Measurements from ENCODE around the gene MYCBP2. TPM values are rescaled to one million over a fixed set of nuclear protein-coding genes. Genes with fewer than 3 reads are reported as not detected.

Gene MYCBP2
- total RNA-seq, 1 donor, result 155 TPM

DNA sequence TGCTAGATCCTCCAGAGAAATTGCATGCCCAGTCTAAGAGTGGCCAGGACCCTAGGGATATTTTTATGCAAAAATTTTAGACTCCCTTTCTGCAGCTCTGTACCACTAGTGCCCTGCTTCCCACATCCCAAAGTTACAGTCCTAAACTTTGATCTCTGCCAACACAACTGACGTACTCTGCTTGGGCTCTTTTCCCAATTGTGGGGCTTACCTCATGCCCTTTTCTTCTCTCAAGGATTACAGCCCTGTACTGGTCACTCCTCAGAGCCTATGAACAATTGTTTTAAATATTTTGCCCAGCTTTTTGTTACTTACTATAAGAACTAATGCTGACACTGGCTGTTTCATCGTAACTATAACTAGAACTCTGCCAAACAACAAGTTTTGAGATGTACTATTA, 242.1 kb downstream of the MYCBP2 start:
- DNase-seq (ENCODE audit: insufficient read length, low spot score, missing footprints), result no peak
- Histone ChIP-seq H3K27me3 (ENCODE audit: insufficient read depth, low read length) (no peaks in the 10 kb centered on the region), H4K20me1 (ENCODE audit: insufficient read depth, low read length) (no peaks in the 10 kb centered on the region), H2AFZ (ENCODE audit: low read length) (no peak overlapping the region), H3K79me2 (ENCODE audit: insufficient read depth, low read length) (no peaks in the 10 kb centered on the region), H3K27ac (ENCODE audit: low read depth, low read length) (no peak overlapping the region), H3K4me1 (ENCODE audit: insufficient read depth, low read length) (no peaks in the 10 kb centered on the region), H3K4me2 (ENCODE audit: insufficient read depth, low read length) (no peak overlapping the region), H3K4me3 (ENCODE audit: insufficient read depth, low read length) (no peak overlapping the region), H3K9me3 (ENCODE audit: low read depth, low read length) (no peaks in the 10 kb centered on the region), H3K36me3 (ENCODE audit: insufficient read depth, low read length) (peaks cover 41% of the 10 kb centered on the region)
- TF ChIP-seq CTCF (IDR thresholded peaks at IDR 0.05; ENCODE audit: extremely low read depth, low read depth, low read length), result no peak

DNA sequence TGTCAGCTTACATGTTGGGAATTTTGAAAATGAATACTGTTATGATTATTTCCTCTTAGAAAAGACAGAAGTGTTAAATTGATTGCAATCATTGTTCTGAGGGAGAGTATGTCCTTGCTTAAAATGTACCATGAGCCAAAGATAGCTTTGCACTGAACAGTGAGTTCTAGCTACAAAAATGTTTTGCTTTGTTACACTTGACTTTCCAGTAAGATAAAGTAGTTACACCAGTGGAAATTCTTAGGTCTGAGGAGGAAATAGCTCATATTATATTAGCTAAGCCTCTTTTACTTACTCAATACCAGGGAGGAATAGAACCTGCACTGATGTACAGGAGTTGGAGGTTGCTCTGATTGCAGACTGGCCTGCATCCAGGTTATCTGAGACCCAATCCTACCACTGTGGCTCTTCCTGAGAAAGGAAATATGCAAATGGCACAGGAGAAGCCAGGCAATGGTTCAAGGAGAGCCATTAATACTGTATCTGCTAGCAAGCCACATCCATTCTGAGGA, 246.9 kb downstream of the MYCBP2 start:
- Histone ChIP-seq H3K27me3 (ENCODE audit: insufficient read depth, low read length) (no peaks in the 10 kb centered on the region), H3K27ac (ENCODE audit: low read depth, low read length) (no peak overlapping the region), H3K4me3 (ENCODE audit: insufficient read depth, low read length) (no peak overlapping the region), H3K9me3 (ENCODE audit: low read depth, low read length) (no peaks in the 10 kb centered on the region), H2AFZ (ENCODE audit: low read length) (no peak overlapping the region), H4K20me1 (ENCODE audit: insufficient read depth, low read length) (no peaks in the 10 kb centered on the region), H3K4me1 (ENCODE audit: insufficient read depth, low read length) (no peaks in the 10 kb centered on the region), H3K36me3 (ENCODE audit: insufficient read depth, low read length) (peaks cover 49% of the 10 kb centered on the region), H3K79me2 (ENCODE audit: insufficient read depth, low read length) (no peaks in the 10 kb centered on the region), H3K4me2 (ENCODE audit: insufficient read depth, low read length) (no peak overlapping the region)
- no peak for DNase-seq (ENCODE audit: insufficient read length, low spot score, missing footprints)
- TF ChIP-seq CTCF (IDR thresholded peaks at IDR 0.05; ENCODE audit: extremely low read depth, low read depth, low read length), result no peak

DNA sequence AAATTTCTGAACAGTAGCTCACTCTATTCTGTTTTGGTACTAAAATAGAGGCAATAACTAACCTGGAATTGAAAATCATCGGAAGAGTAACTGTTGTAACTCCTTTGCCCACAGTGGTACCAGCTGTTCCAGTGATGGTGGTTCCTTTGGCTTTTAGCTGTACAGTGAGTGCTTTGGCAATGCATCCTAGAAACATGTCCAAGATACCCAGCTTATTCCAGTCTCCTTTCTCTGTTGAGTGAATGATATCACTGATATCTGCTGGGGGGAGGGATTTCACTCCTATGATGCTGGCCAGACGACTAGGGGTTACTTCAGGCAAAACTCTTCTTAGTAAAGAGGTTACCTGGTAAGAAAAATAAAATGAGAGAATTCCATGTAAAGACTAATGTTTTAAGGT, 259.4 kb downstream of the MYCBP2 start:
- Histone ChIP-seq H3K4me2 (ENCODE audit: insufficient read depth, low read length) (no peak overlapping the region), H2AFZ (ENCODE audit: low read length) (no peak overlapping the region), H3K27ac (ENCODE audit: low read depth, low read length) (no peak overlapping the region), H3K4me3 (ENCODE audit: insufficient read depth, low read length) (no peak overlapping the region), H3K9me3 (ENCODE audit: low read depth, low read length) (no peaks in the 10 kb centered on the region), H3K36me3 (ENCODE audit: insufficient read depth, low read length) (peaks cover 34% of the 10 kb centered on the region), H3K79me2 (ENCODE audit: insufficient read depth, low read length) (no peaks in the 10 kb centered on the region), H3K27me3 (ENCODE audit: insufficient read depth, low read length) (no peaks in the 10 kb centered on the region), H4K20me1 (ENCODE audit: insufficient read depth, low read length) (no peaks in the 10 kb centered on the region), H3K4me1 (ENCODE audit: insufficient read depth, low read length) (no peaks in the 10 kb centered on the region)
- no peak for DNase-seq (ENCODE audit: insufficient read length, low spot score, missing footprints)
- no peak for TF ChIP-seq CTCF (IDR thresholded peaks at IDR 0.05; ENCODE audit: extremely low read depth, low read depth, low read length)

GRCh38 chr13:77065461-77066147, 261.3 kb downstream of the MYCBP2 start:
- Histone ChIP-seq H4K20me1 (ENCODE audit: insufficient read depth, low read length) (no peaks in the 10 kb centered on the region), H3K9me3 (ENCODE audit: low read depth, low read length) (no peaks in the 10 kb centered on the region), H3K27me3 (ENCODE audit: insufficient read depth, low read length) (no peaks in the 10 kb centered on the region), H3K4me2 (ENCODE audit: insufficient read depth, low read length) (no peak overlapping the region), H2AFZ (ENCODE audit: low read length) (no peak overlapping the region), H3K27ac (ENCODE audit: low read depth, low read length) (no peak overlapping the region), H3K4me1 (ENCODE audit: insufficient read depth, low read length) (no peaks in the 10 kb centered on the region), H3K36me3 (ENCODE audit: insufficient read depth, low read length) (peaks cover 34% of the 10 kb centered on the region), H3K79me2 (ENCODE audit: insufficient read depth, low read length) (no peaks in the 10 kb centered on the region), H3K4me3 (ENCODE audit: insufficient read depth, low read length) (no peak overlapping the region)
- no peak for TF ChIP-seq CTCF (IDR thresholded peaks at IDR 0.05; ENCODE audit: extremely low read depth, low read depth, low read length)
- no peak for DNase-seq (ENCODE audit: insufficient read length, low spot score, missing footprints)

Data from osteoblast (primary cell).